HCT116 (cell line): ENCODE data around the gene LY6G6C.

Experiments
- ATF3 ChIP-seq: IDR thresholded peaks from 2 replicates; pipeline ENCODE4 v1.6.1; 2012
- CTCF ChIP-seq, 3 experiments: fragments of 200-600 bp in 1 of 3; sonication (generic) in 1 of 3; IDR thresholded peaks in 2 of 3; conservative IDR thresholded peaks in 1 of 3; 2 replicates each; pipeline ENCODE4 v1.5.1; 2012 to 2017; ENCODE audit warnings: low read depth in 2 of 3, low read length in 2 of 3, antibody characterized with exemption in 1 of 3, borderline replicate concordance in 1 of 3, control low read depth in 1 of 3, mild to moderate bottlenecking in 1 of 3, mixed read lengths in 1 of 3, mixed run types in 1 of 3, moderate library complexity in 1 of 3; ENCODE audit not compliant: insufficient read depth in 1 of 3
- EZH2 ChIP-seq: fragments of 200-600 bp; sonication (generic); IDR thresholded peaks from 2 replicates; pipeline ENCODE4 v1.6.1; 2017; ENCODE audit warnings: antibody characterized with exemption, mixed run types
- FOSL1 ChIP-seq: IDR thresholded peaks from 2 replicates; pipeline ENCODE4 v1.6.1; 2012; ENCODE audit warnings: low read depth
- JUND ChIP-seq: IDR thresholded peaks from 2 replicates; pipeline ENCODE4 v1.6.1; 2012
- POLR2A ChIP-seq: IDR thresholded peaks from 2 replicates; pipeline ENCODE4 v1.7.0; 2011; ENCODE audit warnings: borderline replicate concordance; ENCODE audit not compliant: insufficient read depth, insufficient read length; ENCODE audit errors: extremely low read depth
- POLR2AphosphoS5 ChIP-seq: IDR thresholded peaks from 2 replicates; pipeline ENCODE4 v1.6.1; 2011; ENCODE audit warnings: mild to moderate bottlenecking, low read depth, low read length, moderate library complexity
- RAD21 ChIP-seq: IDR thresholded peaks from 2 replicates; pipeline ENCODE4 v1.6.1; 2012; ENCODE audit warnings: low read depth, mild to moderate bottlenecking
- REST ChIP-seq: IDR thresholded peaks from 2 replicates; pipeline ENCODE4 v1.6.1; 2012; ENCODE audit warnings: low read depth
- TF ChIP-seq, protein P1 (sequence below): IDR thresholded peaks from 2 replicates; pipeline ENCODE4 v1.6.1; 2012
- TF ChIP-seq, protein P2 (sequence below): IDR thresholded peaks from 2 replicates; pipeline ENCODE4 v1.6.1; 2011; ENCODE audit warnings: mild to moderate bottlenecking, low read length, moderate library complexity; ENCODE audit not compliant: insufficient replicate concordance; ENCODE audit errors: extremely low read depth

DNA sequence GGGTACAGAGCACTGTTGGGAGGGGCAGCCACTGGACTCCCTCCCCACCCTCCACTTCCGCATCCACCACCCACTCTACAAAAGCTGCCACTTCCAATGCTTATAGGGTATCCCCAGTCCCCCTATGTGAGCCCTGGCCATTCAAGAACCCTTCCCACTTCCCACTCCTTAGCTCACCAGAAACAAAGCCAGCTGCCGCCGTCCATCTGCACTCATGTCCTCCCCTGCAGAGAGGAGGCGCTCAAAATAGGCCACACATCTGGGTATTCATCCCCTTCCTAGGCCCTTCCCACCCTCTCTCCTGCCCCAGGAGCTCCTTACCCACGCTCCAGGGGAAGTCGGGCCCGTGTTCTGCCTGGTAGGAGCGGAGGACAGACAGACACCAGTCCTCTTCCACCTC lies 34.2 kb downstream of the LY6G6C start:
- TF ChIP-seq CTCF (IDR thresholded peaks at IDR 0.05 in 2 of 3, conservative IDR thresholded peaks at IDR 0.05 in 1 of 3; ENCODE audit: borderline replicate concordance in 1 of 3, insufficient read depth in 1 of 3, low read depth in 2 of 3, low read length in 2 of 3) (no peak), POLR2A (no peak), FOSL1 (no peak), REST (no peak), EZH2 (no peak), JUND (no peak), POLR2AphosphoS5 (no peak), RAD21 (no peak), ATF3 (no peak)
- TF ChIP-seq, protein P1, sequence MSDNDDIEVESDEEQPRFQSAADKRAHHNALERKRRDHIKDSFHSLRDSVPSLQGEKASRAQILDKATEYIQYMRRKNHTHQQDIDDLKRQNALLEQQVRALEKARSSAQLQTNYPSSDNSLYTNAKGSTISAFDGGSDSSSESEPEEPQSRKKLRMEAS, result no peak
- TF ChIP-seq, protein P2, sequence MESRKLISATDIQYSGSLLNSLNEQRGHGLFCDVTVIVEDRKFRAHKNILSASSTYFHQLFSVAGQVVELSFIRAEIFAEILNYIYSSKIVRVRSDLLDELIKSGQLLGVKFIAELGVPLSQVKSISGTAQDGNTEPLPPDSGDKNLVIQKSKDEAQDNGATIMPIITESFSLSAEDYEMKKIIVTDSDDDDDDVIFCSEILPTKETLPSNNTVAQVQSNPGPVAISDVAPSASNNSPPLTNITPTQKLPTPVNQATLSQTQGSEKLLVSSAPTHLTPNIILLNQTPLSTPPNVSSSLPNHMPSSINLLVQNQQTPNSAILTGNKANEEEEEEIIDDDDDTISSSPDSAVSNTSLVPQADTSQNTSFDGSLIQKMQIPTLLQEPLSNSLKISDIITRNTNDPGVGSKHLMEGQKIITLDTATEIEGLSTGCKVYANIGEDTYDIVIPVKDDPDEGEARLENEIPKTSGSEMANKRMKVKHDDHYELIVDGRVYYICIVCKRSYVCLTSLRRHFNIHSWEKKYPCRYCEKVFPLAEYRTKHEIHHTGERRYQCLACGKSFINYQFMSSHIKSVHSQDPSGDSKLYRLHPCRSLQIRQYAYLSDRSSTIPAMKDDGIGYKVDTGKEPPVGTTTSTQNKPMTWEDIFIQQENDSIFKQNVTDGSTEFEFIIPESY, result no peak
